HG03025 (cell line): Measurements from ENCODE around the gene ATP1A4.

Experiments used
- ATAC-seq: cut with Tn5 transposase; IDR thresholded peaks from one replicate; pipeline ENCODE4 v1.9.1; 2021; ENCODE audit warnings: mild to moderate bottlenecking, moderate library complexity; ENCODE audit not compliant: unreplicated experiment, low FRiP score

Gene ATP1A4

DNA sequence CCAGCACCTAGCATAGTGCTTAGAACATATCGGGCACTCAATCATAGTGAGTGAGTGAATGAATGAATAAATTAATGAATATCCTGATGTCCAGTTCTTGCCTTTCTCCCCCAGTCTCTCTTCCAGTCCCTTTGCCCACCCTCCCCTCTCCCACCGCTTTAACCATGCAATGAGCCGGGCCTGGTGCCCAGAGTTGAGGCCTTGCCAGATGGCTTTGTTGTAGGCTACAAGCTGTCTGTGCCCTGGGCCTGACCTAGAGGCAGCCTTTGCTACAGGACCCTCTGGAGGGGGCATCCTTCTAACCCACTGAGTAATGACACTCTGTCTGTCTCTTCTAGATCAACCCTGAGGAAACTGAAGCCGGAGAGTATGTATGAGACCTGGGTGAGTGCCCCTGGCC, 45.8 kb downstream of the ATP1A4 start:
- ATAC-seq, result no peak

DNA sequence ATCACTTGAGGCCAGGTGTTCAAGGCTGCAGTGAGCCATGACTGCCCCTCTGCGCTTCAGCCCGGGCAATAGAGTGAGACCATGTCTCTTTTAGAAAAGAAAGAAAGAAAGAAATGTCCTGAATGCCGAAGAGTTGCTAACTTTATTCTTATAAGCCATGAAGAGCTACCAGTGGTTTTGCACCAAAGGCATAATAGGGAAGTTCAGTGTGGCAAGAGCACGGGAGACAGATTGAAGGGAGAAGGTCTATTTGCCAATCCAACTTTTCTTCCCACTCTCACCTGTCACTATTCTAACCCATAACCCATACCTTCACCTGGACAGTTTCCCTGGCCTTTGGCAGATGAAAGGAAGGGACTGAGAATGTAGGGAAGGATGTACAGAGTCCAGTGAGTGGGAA, 49.4 kb downstream of the ATP1A4 start:
- ATAC-seq, result no peak

DNA sequence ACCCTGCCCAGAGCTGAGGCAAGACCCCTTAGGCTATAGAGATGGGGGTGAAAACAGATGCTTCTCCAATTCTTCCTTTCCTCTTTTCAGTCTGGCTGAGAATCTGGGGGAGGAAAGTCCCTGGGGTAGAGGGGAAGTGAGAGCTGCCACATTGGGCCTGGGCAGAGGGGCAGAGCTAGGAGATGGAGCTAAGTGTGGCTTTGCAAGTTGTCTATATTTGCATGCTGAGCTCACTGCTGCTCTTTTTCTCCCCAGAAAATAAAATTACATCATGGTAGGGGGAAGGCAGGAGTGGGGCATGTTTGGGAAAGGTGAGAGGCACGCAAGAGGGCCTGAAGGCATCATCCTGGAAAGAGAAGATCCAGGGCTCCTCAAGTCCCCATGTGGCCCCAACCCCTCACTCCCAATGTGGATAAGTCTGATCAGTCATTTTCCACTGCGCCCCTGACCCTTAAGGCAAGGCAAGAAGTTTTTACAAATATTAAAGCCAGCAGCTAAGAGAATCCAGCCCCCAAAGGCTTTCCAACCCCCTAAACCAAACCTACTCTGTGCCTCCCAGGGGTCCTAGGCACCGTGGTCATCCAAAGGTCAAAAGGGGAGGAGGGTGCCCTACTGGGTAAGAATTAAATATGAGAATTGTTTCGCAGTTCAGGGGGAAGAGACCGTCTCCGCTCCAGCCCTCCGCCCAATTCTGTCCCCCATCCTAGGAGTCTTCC, 53.3 kb downstream of the ATP1A4 start:
- no peak for ATAC-seq

DNA sequence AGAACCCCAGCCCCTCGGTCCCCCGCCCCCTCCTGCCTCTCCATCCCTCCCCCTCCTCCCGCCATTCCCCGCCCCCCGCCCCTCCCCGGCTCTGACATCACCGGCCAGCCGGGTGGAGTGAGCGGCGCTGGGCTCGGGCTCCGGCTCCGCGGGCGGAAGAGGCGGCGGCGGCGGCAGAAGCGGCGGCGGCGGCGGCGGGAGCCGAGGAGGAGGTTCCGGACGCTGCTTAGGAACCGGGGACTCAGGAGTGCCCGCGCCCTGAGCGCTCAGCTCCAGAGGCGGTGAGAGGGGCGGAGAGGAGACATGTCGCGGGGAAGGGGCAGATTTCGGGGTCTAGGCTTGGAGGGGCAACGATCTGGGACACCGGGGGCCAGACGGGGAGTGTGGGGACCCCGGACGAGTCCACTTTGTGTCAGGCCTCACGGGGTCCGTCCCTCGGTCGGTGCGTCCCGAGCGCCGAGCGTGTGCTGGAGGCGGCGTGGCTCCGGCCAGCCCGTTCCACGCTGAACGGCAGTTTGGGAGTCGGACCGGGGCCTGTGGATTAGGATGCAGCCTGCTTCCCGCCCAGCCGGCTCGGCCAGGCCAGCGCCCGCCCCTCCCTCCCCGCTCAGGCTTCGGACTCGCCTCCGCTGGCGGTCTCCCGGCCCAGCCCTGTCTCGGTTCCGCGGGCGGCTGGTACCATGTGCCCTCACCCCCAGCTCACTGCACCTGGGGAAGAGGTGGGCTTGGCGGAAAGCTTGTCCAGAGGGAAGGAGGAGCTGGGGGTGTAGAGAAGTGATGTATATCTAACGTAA, 54.0 kb downstream of the ATP1A4 start, which contains the start of gene PEA15:
Gene PEA15 (plus strand): TSS at position 143 of the 794 bp plus-strand sequence. CDS start 6,161 bp downstream, outside the sequence.
- no peak for ATAC-seq

DNA sequence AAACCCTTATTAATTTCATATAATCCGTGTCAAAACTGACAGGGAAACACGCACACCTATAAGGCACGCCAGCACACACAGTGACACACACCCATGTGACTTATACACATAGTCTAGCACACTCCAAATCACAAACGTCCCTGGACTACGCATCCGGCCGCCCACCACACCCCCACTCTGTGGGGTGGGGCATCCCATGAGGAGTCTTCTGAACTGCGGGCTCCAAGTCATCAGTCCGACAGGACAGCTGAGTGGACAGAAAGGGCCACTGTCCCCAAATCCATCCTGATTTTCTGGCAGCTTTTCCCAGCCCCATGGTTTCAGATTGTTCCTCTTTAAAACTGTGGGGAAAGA, 54.6 kb downstream of the ATP1A4 start:
- ATAC-seq, result no peak

DNA sequence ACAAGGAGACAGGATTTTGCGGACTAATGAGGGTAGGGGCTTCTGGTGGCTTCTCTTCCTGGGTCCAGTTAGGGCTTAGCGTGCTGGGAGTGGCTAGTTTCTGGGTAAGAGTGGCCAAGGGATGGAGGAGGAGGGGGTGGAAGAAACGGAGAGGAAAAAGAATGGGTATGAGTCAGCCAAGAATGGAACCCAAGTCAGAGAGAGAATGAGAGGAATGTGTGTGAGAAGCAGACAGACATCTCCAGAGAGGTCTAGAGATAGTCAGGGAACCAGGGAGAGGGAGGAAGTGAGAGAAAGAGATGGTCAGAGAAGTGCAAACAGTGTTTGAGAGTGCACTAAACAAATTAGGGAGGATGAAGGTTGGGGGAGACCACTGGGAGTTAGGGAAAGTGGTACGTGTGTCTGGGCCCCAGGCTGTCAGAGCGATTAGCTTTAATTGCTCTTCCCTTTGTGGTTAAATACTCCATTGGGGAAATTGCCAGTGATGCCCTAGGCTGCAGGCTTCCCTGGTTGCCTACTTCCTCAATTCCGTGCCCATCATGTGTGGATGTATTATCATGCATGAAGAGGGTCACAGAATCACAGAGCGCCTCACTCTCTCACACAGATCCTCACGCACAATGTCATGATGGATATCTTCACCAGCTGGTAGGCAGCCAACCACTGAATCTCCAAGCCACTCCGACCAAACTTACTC, 55.2 kb downstream of the ATP1A4 start:
- no peak for ATAC-seq

DNA sequence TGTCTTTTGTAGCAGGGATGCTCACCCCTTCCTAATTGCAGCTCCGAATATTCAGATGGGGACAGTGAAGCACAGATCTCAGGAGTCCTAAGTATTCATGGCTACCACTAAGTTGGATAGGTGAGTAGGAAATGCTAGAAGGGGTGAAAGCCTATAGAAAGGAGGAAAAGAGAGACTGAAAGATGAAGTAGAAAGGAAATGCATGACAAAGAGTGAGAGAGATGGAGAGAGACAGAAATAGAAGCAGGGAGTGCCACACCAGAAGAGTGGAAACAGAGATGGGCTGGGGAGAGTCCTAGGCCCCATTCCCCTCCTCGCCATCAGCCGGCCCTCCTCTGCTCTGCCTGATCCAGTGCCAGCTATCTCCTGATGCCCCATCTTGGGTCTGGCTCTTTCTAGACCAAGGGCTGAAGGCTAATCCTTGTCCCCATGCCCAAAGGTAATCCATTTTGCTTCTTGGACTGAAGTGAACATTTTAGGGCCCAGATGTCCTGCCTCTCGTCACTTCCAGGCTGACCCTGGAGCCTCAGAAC, 55.8 kb downstream of the ATP1A4 start:
- ATAC-seq, result no peak

DNA sequence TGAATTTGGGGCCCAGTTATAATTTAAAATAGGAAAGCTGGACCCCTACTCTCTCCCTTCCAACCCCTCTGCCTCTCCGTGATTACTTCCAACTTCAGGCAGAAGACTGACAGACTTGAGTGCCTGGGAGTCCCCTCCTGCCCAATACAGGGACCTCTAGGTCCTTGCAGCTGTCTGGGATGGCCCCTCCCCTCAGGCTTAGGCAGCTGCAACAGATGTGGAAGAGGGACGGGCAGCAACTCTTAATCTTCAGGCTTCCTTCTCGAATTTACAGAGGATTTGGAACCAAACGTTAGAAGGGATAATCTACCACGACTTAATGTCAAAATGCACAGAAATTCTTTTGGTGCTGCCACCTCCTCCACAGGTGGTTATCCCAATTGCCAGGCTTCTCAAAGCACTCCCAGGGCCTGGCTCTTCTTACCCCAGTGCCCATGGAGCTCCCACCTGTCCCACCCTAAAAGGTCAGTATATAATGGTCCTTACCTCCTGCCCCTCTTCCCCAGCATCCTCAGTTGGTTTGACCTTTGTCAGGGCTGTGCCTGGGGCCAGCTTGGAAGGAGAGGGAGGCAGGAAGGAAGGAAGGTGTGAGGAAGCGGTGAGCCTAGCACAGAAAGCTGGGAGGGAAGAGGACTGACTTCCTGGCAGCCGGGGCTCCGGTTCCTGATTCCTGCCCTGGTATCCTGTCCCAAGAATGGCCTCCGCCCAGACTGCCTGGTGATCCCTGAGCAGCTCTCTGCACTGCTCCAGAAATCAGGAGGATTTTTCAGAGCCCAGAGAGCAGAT, 56.6 kb downstream of the ATP1A4 start:
- ATAC-seq, result no peak

DNA sequence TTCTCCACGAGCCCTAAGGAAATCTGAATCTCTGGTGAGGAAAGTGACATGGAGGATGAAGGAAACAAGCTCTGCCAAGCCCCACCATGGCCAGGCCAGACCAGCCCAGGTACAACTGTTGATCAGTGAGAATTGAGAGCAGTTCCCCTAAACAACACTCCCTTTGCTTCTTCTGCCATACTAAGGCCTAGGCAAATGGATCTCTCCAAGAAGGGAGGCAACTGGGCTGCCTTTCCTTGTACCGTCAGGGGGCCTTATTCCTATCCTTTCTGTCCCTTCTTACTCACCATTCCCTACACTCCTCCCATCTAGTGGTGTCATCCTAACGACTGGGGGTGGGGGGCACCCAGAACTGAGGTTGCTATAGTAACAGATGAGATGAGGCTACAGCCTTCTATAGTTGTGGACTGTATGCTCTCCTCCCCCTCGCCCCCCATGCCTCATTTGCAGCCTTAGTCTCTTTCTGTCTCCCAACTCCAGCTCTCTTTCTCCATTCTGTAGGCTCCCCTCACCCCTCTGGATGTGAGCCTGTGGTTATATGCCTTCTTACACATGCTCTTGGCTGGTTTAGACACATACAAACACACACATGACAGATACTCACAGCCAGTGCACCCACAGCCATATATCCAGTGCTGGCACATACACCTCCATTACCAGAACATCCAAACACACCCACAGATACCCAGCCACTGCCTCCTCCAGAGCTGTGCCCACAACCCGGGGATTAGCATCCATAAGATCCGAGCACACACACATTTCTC, 57.3 kb downstream of the ATP1A4 start:
- ATAC-seq, result no peak

DNA sequence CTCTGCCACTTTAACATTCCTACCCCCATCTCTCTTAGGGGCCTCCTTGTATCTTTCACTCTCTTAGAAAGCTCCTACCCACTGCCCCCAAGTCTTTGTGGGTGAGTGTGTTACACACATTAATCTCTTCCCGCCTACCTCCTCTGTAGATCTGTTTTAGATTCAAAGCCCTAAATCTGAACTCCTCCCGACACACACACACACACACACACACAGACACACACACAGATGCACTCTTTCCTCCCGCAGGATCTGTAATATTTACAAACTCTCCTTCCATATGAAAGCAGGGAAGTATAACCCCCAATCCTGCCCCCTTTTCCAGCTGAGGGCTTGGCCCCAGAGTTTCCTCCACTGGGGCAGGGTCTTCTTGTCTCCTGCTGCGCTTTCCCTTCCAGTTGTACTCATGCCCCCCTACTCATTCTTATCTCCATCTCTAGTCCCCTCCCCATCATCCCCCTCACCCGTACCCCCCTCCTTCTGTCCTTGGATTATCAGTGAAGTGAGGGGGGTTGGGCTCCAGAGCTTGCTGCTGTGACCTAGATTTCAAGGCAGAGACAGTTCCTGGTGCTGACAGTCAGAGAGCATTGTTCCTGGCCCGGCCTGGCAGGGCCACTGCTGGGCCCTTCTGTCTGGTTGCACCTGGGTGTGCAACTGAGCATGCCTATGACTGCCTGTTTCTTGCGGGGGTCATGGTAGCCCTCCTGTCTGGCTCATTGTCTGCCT, 58.1 kb downstream of the ATP1A4 start:
- no peak for ATAC-seq

DNA sequence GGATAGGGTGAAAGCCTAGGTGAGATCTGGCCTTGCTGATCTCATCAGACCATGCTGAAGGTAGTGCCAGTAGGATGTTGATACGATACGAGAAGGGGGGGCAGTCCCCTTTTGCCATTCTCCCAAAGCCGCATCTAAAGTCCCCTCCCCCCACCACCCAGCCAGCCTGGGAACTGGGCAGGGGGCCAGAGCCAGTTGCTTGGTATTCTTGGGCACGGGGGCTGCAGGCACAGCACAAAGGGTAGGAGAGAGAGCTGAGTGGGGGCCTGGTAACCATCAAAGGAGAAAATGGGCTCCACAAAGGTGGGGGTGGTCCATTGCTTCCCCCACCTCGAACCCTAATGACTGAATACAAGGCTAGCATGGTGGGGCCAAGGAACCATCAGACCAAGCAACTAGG, 59.2 kb downstream of the ATP1A4 start:
- ATAC-seq, result no peak

DNA sequence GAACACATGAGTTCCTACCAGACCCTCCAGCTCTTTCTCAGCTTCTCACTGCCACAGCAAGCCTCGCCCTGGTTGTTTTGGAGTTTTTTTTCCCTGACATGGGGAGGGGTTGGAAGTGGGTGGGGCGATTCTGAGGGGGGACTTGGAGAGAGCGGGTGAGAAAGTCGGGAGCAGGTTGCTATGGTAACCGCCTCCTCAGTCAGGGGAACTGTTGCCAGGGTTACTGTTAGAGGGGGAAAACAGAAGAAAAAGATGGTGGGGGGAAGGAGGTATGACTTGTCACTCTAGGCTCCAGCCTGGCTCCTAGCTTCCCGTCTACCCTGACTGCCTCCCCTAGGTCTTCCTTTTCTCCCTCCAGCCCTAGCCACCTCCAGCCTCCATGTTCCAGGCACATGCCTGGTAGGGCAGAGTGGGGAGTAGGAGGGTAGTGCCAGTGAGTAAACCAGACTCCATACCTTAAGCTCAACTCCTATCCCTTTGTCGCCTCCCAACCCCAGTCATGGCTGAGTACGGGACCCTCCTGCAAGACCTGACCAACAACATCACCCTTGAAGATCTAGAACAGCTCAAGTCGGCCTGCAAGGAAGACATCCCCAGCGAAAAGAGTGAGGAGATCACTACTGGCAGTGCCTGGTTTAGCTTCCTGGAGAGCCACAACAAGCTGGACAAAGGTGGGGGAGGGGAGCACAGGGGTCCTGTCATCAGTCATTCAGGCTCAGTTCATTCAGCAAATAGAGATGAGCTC, 59.8 kb downstream of the ATP1A4 start:
- no peak for ATAC-seq

DNA sequence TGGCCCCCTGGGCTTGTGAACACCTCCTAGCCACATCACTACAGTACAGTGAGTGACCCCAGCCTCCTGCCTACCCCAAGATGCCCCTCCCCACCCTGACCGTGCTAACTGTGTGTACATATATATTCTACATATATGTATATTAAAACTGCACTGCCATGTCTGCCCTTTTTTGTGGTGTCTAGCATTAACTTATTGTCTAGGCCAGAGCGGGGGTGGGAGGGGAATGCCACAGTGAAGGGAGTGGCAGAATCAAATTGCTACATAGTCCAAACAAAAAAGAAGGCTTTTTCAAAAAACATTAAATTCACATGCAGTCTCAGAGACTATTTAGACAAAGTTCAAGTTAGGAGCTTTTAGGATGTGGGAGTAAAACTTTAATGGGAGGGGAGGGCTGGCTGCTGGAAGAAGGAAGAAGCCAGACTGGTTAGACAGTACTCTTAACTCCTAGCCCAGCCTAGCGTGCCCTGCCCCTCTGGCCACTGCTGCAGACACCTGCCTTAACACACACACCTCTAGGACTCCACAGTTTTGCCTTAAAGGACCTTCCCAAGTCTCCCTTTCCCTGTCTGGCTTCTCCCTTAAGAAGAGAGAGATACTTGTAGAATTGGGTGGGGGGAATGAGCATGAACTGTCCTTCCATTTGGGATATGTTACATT, 63.2 kb downstream of the ATP1A4 start:
- ATAC-seq, result no peak

DNA sequence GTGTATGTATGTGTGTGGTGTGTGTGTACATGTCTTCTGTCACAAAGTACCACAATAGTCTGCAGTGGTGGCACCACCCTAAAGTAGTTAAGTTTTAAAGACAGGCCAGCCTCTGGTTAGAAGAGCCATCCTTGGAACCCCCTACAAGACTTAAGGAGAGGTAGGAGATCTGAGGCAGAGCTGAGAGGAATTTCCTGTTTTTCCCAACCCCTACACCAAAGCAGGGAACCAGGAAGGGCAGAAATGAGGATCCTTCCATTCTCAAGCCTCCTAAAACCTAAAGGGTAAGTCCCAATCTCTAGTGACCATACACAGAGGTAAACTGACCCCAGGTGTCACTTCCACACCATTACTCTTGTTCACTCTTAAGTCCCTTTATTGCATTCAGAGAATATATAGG, 64.9 kb downstream of the ATP1A4 start:
- ATAC-seq, result no peak

DNA sequence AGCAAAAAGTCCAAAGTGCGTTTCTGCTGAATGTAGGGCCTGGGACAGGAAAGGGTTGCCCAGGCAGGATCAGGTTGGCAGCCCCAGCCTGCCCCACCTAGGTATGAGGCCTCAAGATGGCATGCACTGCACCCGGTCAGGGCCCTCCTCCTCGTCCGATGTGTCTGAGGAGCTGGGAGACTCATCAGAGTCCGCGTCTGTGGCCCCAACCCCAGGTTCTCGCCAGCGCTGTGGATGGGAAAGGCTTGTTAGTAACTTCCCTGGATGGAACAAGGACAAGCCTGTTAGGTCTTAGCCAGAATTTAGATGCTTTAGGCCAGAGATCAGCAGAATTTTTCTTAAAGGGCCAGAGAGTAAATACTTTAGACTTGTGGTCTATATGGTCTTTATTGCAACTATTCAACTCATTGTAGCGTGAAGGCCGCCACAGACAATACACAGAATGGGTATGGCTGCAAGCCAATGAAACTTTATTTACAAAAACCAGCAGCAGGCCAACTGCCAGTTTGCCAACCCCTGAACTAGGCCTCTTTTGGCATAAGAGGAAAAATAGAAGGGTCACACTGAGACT, 66.2 kb downstream of the ATP1A4 start:
- no peak for ATAC-seq

DNA sequence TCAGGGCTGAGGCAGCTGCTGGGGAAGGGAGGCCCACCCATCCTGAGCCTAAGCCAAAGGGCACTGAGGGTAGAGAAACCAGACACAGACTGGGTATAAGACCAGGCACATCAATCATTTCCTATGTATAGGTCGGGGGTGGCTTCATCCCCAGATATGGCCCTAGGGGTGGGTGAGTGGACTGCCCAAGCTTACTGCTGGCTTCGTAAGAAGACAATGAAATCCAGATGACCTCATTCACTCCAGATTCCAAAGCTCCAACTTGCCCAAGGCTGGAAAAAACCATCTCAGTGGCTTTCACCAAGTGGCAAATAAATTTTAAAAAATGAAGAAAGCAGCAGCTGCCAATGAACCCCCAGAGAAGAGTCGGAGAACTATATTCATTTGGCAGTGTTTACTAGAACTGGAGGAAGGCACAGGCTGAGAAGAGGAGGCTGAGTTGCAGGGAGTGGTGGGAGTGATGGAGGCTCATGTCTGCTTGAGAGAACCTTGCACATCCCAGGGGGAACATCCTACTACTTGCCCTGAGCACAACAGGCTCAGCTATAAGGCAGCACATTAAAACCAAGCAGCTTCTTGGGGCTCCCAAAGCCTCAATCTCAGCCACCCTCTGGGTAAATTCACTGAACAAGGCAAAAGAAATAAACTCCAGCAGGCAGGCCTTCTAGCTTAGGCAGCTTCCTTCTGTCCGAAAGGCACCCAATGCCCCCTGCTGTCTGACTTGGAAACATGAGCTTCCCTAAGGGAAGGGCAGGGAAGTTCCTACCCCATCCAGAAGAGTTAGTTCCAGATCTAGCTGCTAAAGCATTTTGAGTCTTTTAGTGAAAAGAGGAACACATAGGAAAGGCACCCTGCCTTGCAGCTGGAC, 67.9 kb downstream of the ATP1A4 start:
- ATAC-seq, result no peak

DNA sequence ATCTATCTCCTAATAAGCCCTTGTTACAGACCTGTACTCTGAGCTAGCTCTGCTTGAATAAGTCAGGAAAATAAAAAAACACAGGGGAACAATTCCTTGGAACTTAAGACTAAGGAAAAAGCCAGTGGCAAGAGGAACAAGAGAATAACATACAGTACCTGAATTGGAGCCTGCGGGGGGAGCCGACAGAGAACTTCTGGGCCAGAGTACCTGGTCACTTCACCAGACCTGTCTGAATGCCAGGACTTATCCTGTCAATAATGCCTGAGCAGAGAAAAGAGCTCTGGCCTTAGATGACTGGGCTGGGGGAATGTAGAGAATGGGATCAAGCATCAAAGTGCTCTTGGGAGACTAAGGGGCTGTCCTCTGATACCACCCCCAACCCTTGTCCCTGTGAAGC, 68.9 kb downstream of the ATP1A4 start:
- ATAC-seq, result no peak
